A549 (cell line): ENCODE results near the gene NPSR1. TPM values are rescaled to one million over a fixed set of nuclear protein-coding genes. Genes with fewer than 3 reads are reported as not detected.

Experiments used
- ATAC-seq, 2 experiments: fragments of 200-7000 bp in 1 of 2; fragments of >200 bp in 1 of 2; cut with Nextera tagmentation in 1 of 2; cut with Tn5 transposase in 1 of 2; 3 replicates each; pipeline versions ENCODE4 v1.8.0 to v1.9.1; 2018 to 2020; ENCODE audit warnings: mild to moderate bottlenecking in 1 of 2, moderate library complexity in 1 of 2
- CTCF ChIA-PET: fragments of 300-600 bp; sonication (Branson Sonifier 250); formaldehyde crosslinking; extraction: SDS; loops from one replicate; lab custom pipeline; 2021; ENCODE audit warnings: antibody characterized with exemption, inconsistent platforms; lab: Yijun Ruan, JAX
- POLR2A ChIA-PET: fragments of 350-600 bp; formaldehyde crosslinking; extraction: SDS; loops from one replicate; lab custom pipeline; 2021; ENCODE audit warnings: antibody characterized with exemption, inconsistent platforms; lab: Yijun Ruan, JAX
- DNase-seq, 2 experiments: peaks; one replicate each; pipeline versions ENCODE4 v3.0.0 to v3.0.0-alpha.2; 2011 to 2016; ENCODE audit warnings: low read depth in 1 of 2, low spot score in 1 of 2
- FAIRE-seq: peaks from 2 replicates; lab custom pipeline; 2011; peaks lifted over from hg19 to GRCh38; lab: Jason Lieb, UNC
- H3K27ac ChIP-seq, 2 experiments: fragments of >200 bp; sonication (Bioruptor Twin); formaldehyde crosslinking; 3 replicates each; pipeline ENCODE4 v1.5.1; 2016 to 2017
- H3K4me1 ChIP-seq: fragments of >200 bp; sonication (Bioruptor Twin); formaldehyde crosslinking; 3 replicates; pipeline ENCODE4 v1.6.1; 2016
- H3K4me2 ChIP-seq: fragments of >200 bp; sonication (Bioruptor Twin); formaldehyde crosslinking; 3 replicates; pipeline ENCODE4 v1.6.1; 2016
- H3K4me3 ChIP-seq: fragments of >200 bp; sonication (Bioruptor Twin); formaldehyde crosslinking; 3 replicates; pipeline ENCODE4 v1.5.1; 2016
- H3K9me3 ChIP-seq: fragments of >200 bp; sonication (Bioruptor Twin); formaldehyde crosslinking; 3 replicates; pipeline ENCODE4 v1.6.1; 2016
- CBX2 ChIP-seq: fragments of 200-600 bp; sonication (generic); IDR thresholded peaks from 2 replicates; pipeline ENCODE4 v1.6.1; 2016; ENCODE audit warnings: low read depth, mild to moderate bottlenecking, borderline replicate concordance
- EHF ChIP-seq: fragments of 250-450 bp; sonication (Bioruptor Pico); IDR thresholded peaks from 2 replicates; pipeline ENCODE4 v1.5.0; 2020; ENCODE audit warnings: mild to moderate bottlenecking
- FOSB ChIP-seq: fragments of 250-450 bp; sonication (Bioruptor Pico); IDR thresholded peaks from 2 replicates; pipeline ENCODE4 v1.5.0; 2020; ENCODE audit warnings: mild to moderate bottlenecking, moderate library complexity
- FOSL2 ChIP-seq, 2 experiments: fragments of 450-650 bp in 1 of 2; fragments of >200 bp in 1 of 2; sonication (Bioruptor Twin) in 1 of 2; formaldehyde crosslinking; IDR thresholded peaks; 2 replicates each; pipeline versions ENCODE4 v1.5.0 to v1.6.1; 2016 to 2020; ENCODE audit warnings: mild to moderate bottlenecking in 1 of 2, moderate library complexity in 1 of 2
- HOXB13 ChIP-seq: fragments of 250-450 bp; sonication (Bioruptor Pico); IDR thresholded peaks from 2 replicates; pipeline ENCODE4 v1.5.0; 2020; ENCODE audit warnings: low read depth, mild to moderate bottlenecking, moderate library complexity
- JUNB ChIP-seq: fragments of >200 bp; sonication (Bioruptor Twin); formaldehyde crosslinking; IDR thresholded peaks from 2 replicates; pipeline ENCODE4 v1.6.1; 2016
- KDM5A ChIP-seq: fragments of 200-600 bp; sonication (generic); IDR thresholded peaks from 2 replicates; pipeline ENCODE4 v1.6.1; 2016; ENCODE audit warnings: antibody characterized with exemption, mild to moderate bottlenecking
- MAZ ChIP-seq: fragments of 150-350 bp; IDR thresholded peaks from 2 replicates; pipeline ENCODE4 v1.6.1; 2014; ENCODE audit warnings: antibody characterized with exemption, low read depth, low read length, borderline replicate concordance
- NPAS2 ChIP-seq: fragments of 250-450 bp; sonication (Bioruptor Pico); IDR thresholded peaks from 2 replicates; pipeline ENCODE4 v1.8.0; 2022; ENCODE audit warnings: mild to moderate bottlenecking, moderate library complexity, borderline replicate concordance
- PHF8 ChIP-seq: fragments of 200-600 bp; sonication (generic); IDR thresholded peaks from 2 replicates; pipeline ENCODE4 v1.6.1; 2016; ENCODE audit warnings: low read depth, mild to moderate bottlenecking, antibody characterized with exemption, moderate library complexity, borderline replicate concordance
- POLR2A ChIP-seq: IDR thresholded peaks from 2 replicates; pipeline ENCODE4 v1.6.1; 2012; ENCODE audit warnings: mild to moderate bottlenecking, low read length
- RFX5 ChIP-seq: fragments of 450-650 bp; IDR thresholded peaks from 2 replicates; pipeline ENCODE4 v1.7.1; 2014; ENCODE audit warnings: antibody characterized with exemption, mild to moderate bottlenecking, moderate library complexity
- SREBF2 ChIP-seq: fragments of 450-650 bp; IDR thresholded peaks from 2 replicates; pipeline ENCODE4 v1.6.1; 2014; ENCODE audit warnings: mild to moderate bottlenecking, moderate library complexity
- WGBS: methylation state at CpG from one replicate; pipeline ENCODE4 v1.1.6; 2017; ENCODE audit errors: missing lambda C conversion rate; 5-methylcytosine and 5-hydroxymethylcytosine counted together
- polyA plus RNA-seq, 4 experiments: library from polyadenylated mRNA; depleted of rRNA in 3 of 4; stranded (reverse); fragments of >200 nt; fragmentation: RNase III in 1 of 4; extraction: RNeasy Plus Mini Kit Qiagen cat#74134 plus additional on column Dnase treatment in 1 of 4; gene quantifications; 2 replicates in 3 of 4; 3 replicates in 1 of 4; pipeline ENCODE4 v1.2.3, GENCODE V29; 2011 to 2017
- TF ChIP-seq, protein P1 (sequence below): fragments of >200 bp; sonication (Bioruptor Twin); formaldehyde crosslinking; IDR thresholded peaks from 3 replicates; pipeline ENCODE4 v1.6.1; 2016
- TF ChIP-seq, protein P2 (sequence below): fragments of 250-450 bp; sonication (Bioruptor Pico); IDR thresholded peaks from 2 replicates; pipeline ENCODE4 v1.5.0; 2020; ENCODE audit warnings: low read depth, mild to moderate bottlenecking, moderate library complexity
- TF ChIP-seq, protein P3 (sequence below): IDR thresholded peaks from 2 replicates; pipeline ENCODE4 v1.6.1; 2012; ENCODE audit warnings: low read depth, borderline replicate concordance
- TF ChIP-seq, protein P4 (sequence below): fragments of 200-600 bp; sonication (generic); IDR thresholded peaks from 2 replicates; pipeline ENCODE4 v1.6.1; 2016; ENCODE audit warnings: antibody characterized with exemption, mild to moderate bottlenecking, moderate library complexity
- TF ChIP-seq, protein P5 (sequence below): IDR thresholded peaks from 2 replicates; pipeline ENCODE4 v1.6.1; 2012

The NPSR1 gene
- polyA plus RNA-seq, 2 of the 4 experiments (the other 2 are of a cell fraction), result not detected

DNA sequence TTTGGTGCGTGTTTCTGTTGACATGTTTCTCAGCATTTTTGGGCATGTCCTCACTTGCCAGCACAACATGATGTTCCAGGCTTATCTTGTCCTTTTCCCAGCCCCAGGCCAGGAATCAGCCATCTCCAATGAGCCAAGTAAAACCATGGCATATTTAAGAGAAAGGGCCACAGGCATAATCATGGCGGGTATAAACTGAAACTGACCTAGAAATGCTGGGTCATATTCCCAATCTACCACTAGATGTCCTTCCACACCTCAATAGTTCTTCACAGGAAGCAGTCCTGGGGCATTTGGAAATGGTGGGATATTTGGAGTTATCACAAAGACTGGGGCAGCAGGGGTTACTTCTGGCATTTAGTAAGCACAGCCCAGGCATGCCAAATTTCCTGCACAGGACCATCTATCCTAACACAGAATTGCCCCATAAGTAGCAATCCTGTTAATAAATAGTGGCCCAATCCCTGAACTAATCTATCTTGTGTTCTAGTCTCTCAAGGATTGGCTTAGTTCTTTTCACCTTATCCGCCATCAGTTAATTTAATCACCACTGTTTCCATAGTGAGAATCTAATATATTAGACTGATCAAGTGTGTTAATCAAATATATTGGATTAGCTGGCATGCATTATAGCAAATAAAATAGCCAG lies 101.6 kb downstream of the NPSR1 start (continued):
- TF ChIP-seq, protein P1, sequence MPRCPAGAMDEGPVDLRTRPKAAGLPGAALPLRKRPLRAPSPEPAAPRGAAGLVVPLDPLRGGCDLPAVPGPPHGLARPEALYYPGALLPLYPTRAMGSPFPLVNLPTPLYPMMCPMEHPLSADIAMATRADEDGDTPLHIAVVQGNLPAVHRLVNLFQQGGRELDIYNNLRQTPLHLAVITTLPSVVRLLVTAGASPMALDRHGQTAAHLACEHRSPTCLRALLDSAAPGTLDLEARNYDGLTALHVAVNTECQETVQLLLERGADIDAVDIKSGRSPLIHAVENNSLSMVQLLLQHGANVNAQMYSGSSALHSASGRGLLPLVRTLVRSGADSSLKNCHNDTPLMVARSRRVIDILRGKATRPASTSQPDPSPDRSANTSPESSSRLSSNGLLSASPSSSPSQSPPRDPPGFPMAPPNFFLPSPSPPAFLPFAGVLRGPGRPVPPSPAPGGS, result no peak
- TF ChIP-seq FOSB (no peak), MAZ (no peak), PHF8 (no peak)

DNA sequence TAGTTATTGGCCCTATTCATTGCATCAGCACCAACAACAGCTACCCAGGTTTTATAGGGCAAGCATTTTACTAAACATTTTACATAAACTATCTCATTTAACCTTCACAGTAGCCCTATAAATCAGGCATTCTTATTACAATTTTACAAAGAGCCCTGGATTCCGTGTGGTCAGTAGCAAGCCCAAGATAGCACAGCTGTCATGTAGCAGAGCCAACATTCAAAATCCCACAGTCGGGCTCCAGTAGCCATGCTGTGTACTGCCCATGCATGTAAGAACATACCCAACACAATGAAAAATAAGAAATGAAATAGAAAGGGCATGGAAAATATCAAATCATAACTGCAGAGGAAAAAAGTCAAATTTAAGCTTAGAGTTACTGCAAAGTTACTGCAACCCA lies 102.3 kb downstream of the NPSR1 start:
- CTCF ChIA-PET, result interaction anchor here (0.6 to 1.5 kb wide), 6 partner anchors 14 to 1518 kb away, joined by 3 to 5 read pairs (median 4); no protein-coding TSS in a partner anchor
- no peak for FAIRE-seq
- TF ChIP-seq SREBF2, result no peak
- TF ChIP-seq, protein P2, sequence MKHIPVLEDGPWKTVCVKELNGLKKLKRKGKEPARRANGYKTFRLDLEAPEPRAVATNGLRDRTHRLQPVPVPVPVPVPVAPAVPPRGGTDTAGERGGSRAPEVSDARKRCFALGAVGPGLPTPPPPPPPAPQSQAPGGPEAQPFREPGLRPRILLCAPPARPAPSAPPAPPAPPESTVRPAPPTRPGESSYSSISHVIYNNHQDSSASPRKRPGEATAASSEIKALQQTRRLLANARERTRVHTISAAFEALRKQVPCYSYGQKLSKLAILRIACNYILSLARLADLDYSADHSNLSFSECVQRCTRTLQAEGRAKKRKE (CRISPR knock-in tag), result no peak
- no peak for TF ChIP-seq HOXB13 (CRISPR knock-in tag)
- TF ChIP-seq PHF8, result no peak
- TF ChIP-seq POLR2A, result no peak
- TF ChIP-seq, protein P1, result no peak
- TF ChIP-seq FOSB, result no peak
- TF ChIP-seq MAZ, result no peak
- TF ChIP-seq, all 56 proteins: peak for 0
- ATAC-seq (no peak), DNase-seq (no peak)
- 58% methylated on average over 2 of the region's 2 CpGs for WGBS
- POLR2A ChIA-PET, result no interaction called here
- peaks cover 20% of the 10 kb centered on the region for H3K4me1 ChIP-seq
- H3K4me2 ChIP-seq, result no peak overlapping the region
- no peak overlapping the region for H3K27ac ChIP-seq
- H3K9me3 ChIP-seq, result no peaks in the 10 kb centered on the region
- H3K4me3 ChIP-seq, result no peak overlapping the region

DNA sequence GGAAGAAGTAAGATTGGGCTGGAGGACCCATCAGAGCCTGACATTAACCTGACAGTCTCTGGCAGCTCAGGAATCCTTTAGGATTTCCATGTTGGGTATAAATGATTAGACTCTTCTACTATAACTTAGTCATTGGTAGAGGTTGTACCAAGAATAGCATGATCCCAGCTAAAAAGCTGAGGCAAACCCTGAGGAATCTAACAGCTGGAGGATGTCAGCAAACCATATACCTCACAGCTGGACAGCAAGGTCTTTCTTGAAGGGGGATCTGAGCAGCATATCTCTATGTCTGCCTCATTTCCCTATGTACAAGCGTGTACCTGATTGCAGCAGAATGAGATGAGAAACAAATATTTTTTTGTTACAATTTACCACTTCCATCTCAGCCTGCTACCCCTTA lies 103.2 kb downstream of the NPSR1 start:
- H3K4me3 ChIP-seq, result no peak overlapping the region
- POLR2A ChIA-PET, result no interaction called here
- no peak overlapping the region for H3K27ac ChIP-seq
- CTCF ChIA-PET, result interaction anchor here (1.1 to 1.5 kb wide), 3 partner anchors 13 to 274 kb away, joined by 3 to 5 read pairs (median 4); no protein-coding TSS in a partner anchor
- no peak for ATAC-seq
- FAIRE-seq, result no peak
- no peak overlapping the region for H3K4me2 ChIP-seq
- TF ChIP-seq, protein P3, sequence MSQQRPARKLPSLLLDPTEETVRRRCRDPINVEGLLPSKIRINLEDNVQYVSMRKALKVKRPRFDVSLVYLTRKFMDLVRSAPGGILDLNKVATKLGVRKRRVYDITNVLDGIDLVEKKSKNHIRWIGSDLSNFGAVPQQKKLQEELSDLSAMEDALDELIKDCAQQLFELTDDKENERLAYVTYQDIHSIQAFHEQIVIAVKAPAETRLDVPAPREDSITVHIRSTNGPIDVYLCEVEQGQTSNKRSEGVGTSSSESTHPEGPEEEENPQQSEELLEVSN, result no peak
- TF ChIP-seq JUNB, result no peak
- no peak for TF ChIP-seq NPAS2
- TF ChIP-seq FOSL2 (IDR thresholded peaks at IDR 0.05), result no peak
- no peak for TF ChIP-seq FOSL2 (CRISPR knock-in tag; IDR thresholded peaks at IDR 0.05)
- TF ChIP-seq, protein P4, sequence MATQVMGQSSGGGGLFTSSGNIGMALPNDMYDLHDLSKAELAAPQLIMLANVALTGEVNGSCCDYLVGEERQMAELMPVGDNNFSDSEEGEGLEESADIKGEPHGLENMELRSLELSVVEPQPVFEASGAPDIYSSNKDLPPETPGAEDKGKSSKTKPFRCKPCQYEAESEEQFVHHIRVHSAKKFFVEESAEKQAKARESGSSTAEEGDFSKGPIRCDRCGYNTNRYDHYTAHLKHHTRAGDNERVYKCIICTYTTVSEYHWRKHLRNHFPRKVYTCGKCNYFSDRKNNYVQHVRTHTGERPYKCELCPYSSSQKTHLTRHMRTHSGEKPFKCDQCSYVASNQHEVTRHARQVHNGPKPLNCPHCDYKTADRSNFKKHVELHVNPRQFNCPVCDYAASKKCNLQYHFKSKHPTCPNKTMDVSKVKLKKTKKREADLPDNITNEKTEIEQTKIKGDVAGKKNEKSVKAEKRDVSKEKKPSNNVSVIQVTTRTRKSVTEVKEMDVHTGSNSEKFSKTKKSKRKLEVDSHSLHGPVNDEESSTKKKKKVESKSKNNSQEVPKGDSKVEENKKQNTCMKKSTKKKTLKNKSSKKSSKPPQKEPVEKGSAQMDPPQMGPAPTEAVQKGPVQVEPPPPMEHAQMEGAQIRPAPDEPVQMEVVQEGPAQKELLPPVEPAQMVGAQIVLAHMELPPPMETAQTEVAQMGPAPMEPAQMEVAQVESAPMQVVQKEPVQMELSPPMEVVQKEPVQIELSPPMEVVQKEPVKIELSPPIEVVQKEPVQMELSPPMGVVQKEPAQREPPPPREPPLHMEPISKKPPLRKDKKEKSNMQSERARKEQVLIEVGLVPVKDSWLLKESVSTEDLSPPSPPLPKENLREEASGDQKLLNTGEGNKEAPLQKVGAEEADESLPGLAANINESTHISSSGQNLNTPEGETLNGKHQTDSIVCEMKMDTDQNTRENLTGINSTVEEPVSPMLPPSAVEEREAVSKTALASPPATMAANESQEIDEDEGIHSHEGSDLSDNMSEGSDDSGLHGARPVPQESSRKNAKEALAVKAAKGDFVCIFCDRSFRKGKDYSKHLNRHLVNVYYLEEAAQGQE, result no peak
- TF ChIP-seq, protein P5, sequence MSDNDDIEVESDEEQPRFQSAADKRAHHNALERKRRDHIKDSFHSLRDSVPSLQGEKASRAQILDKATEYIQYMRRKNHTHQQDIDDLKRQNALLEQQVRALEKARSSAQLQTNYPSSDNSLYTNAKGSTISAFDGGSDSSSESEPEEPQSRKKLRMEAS, result no peak
- no peak for TF ChIP-seq KDM5A
- no peak for TF ChIP-seq RFX5
- TF ChIP-seq, protein P2 (CRISPR knock-in tag), result no peak
- TF ChIP-seq CBX2, result no peak
- no peak for TF ChIP-seq EHF
- H3K4me1 ChIP-seq, result peaks cover 12% of the 10 kb centered on the region
- no peak for DNase-seq
- 68% methylated on average over 1 of the region's 1 CpG for WGBS
- no peaks in the 10 kb centered on the region for H3K9me3 ChIP-seq
